ENCODE measurements around the gene PLCD1. TPM values are rescaled to one million over a fixed set of nuclear protein-coding genes. Genes with fewer than 3 reads are reported as not detected.
"Not testable (repeated sequence)": the region's sequence is repeated elsewhere in the genome, so short reads cannot be mapped to it uniquely, and the experiment has no call there.

PLCD1 gene
- total RNA-seq, 4 donors from 2014 or later, result 9.7 to 41.5 (median 27.2) TPM

DNA sequence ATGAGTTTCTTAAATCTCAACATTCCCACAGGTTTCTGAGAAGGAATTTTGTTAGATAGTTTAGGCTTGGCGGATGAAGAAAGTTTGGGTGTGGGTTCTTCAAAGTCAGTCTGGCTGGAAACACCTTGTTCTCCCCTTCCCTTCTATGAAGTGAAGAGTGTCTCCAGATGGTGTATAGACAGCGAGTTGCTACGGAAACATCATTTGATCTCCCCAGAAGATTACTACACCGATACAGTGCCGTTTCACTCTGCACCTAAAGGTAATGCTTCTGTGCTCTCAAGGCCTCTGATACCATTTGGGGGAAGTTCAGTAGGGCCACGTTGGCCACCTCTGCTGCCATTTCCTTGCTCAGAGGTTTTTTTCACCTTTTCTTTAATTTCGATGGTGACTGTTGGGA lies 30.1 kb upstream of the PLCD1 start:
- Histone ChIP-seq H3K4me1 (no peaks in the 10 kb centered on the region), H3K4me3 (no peak overlapping the region), H3K27ac (no peak overlapping the region), H3K27me3 (no peaks in the 10 kb centered on the region), H3K9me3 (no peaks in the 10 kb centered on the region), H3K36me3 (no peaks in the 10 kb centered on the region)
- TF ChIP-seq CTCF (IDR thresholded peaks at IDR 0.05), result no peak
- TF ChIP-seq POLR2A (IDR thresholded peaks at IDR 0.05), result no peak
- intact Hi-C loops (cut with DNase I; ENCODE audit: low total_unique reads), result no loop called here
- no peak for DNase-seq

- Histone ChIP-seq H3K9me3 (no peaks in the 10 kb centered on the region), H3K36me3 (no peaks in the 10 kb centered on the region), H3K27ac (no peak overlapping the region), H3K4me1 (no peaks in the 10 kb centered on the region), H3K27me3 (no peaks in the 10 kb centered on the region), H3K4me3 (no peak overlapping the region)
- intact Hi-C loops (cut with DNase I; ENCODE audit: low total_unique reads), result no loop called here
- no peak for DNase-seq
- TF ChIP-seq CTCF (IDR thresholded peaks at IDR 0.05), result no peak
- no peak for TF ChIP-seq POLR2A (IDR thresholded peaks at IDR 0.05)
Observed at GRCh38 chr3:38059148-38059547, 29.7 kb upstream of the PLCD1 start.

DNA sequence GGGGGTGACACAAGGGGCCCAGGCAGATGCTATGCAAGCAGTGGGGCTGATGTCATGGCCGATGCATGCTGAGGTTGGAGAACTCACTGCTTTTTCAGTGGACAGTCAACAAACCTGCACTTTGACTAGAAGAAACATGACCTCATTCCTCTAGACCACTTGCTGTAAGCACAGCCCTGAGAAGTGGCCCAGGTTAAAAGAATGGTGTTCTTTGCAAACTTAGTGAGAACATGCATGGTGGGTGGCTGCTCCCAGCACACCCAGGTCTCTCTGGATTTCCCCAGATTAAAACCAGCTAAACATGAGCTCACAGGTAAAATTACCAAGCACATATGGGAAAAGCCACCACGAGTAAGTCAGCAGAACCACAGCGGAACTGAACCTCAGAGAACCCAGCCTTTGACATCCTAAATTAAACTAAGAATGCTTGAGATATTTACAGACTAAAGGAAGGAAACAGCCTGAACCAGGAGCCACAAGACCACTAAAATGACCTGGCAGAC lies 25.1 kb upstream of the PLCD1 start:
- intact Hi-C loops (cut with DNase I; ENCODE audit: low total_unique reads), result no loop called here
- no peaks in the 10 kb centered on the region for H3K4me1 ChIP-seq
- no peaks in the 10 kb centered on the region for H3K9me3 ChIP-seq
- H3K27me3 ChIP-seq, result no peaks in the 10 kb centered on the region
- DNase-seq, result no peak
- no peaks in the 10 kb centered on the region for H3K36me3 ChIP-seq
- H3K27ac ChIP-seq, result no peak overlapping the region
- no peak overlapping the region for H3K4me3 ChIP-seq
- TF ChIP-seq POLR2A (IDR thresholded peaks at IDR 0.05) (no peak), CTCF (IDR thresholded peaks at IDR 0.05) (no peak)

- H3K27ac ChIP-seq; DNase-seq; H3K36me3 ChIP-seq; intact Hi-C loops (cut with DNase I; ENCODE audit: low total_unique reads); H3K4me3 ChIP-seq; H3K4me1 ChIP-seq; H3K27me3 ChIP-seq; H3K9me3 ChIP-seq: not testable (repeated sequence)
Observed at GRCh38 chr3:38053813-38054498, 24.5 kb upstream of the PLCD1 start.

DNA sequence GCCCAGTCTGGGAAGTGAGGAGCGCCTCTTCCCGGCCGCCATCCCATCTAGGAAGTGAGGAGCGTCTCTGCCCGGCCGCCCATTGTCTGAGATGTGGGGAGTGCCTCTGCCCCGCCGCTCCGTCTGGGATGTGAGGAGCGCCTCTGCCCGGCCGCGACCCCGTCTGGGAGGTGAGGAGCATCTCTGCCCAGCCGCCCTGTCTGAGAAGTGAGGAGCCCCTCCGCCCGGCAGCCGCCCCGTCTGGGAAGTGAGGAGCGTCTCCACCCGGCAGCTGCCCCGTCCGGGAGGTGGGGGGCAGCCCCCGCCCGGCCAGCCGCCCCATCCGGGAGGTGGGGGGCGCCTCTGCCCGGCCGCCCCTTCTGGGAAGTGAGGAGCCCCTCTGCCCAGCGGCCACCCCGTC lies 23.8 kb upstream of the PLCD1 start:
- H3K4me3 ChIP-seq; H3K27ac ChIP-seq; H3K4me1 ChIP-seq; DNase-seq; H3K9me3 ChIP-seq; intact Hi-C loops (cut with DNase I; ENCODE audit: low total_unique reads); H3K27me3 ChIP-seq; H3K36me3 ChIP-seq: not testable (repeated sequence)

- DNase-seq, result no peak
- H3K9me3 ChIP-seq, result no peaks in the 10 kb centered on the region
- no peaks in the 10 kb centered on the region for H3K4me1 ChIP-seq
- no peaks in the 10 kb centered on the region for H3K27me3 ChIP-seq
- no peak overlapping the region for H3K4me3 ChIP-seq
- H3K36me3 ChIP-seq, result no peaks in the 10 kb centered on the region
- no peak overlapping the region for H3K27ac ChIP-seq
- TF ChIP-seq POLR2A (IDR thresholded peaks at IDR 0.05), result no peak
- TF ChIP-seq CTCF (IDR thresholded peaks at IDR 0.05), result no peak
- intact Hi-C loops (cut with DNase I; ENCODE audit: low total_unique reads), result no loop called here
Observed at GRCh38 chr3:38051131-38051530, 21.7 kb upstream of the PLCD1 start.

Measured in uterus (tissue), 4 donors.